Left ventricle myocardium inferior (tissue), 1 donor: Measurements from ENCODE around the gene MAGEL2. TPM values are rescaled to one million over a fixed set of nuclear protein-coding genes. Genes with fewer than 3 reads are reported as not detected.
A peak's percentile ranks its signal among the peaks of the same experiment; 100 is the strongest.

Experiments used
- DNase-seq: peaks from one replicate; pipeline ENCODE4 v3.0.0-alpha.2; 2020
- H3K27ac ChIP-seq: fragments of 200-600 bp; replicated peaks from 2 replicates; pipeline ENCODE4 v1.8.0; 2021
- H3K27me3 ChIP-seq: fragments of 200-600 bp; 2 replicates; pipeline ENCODE4 v1.8.0; 2021; ENCODE audit warnings: low read depth
- H3K36me3 ChIP-seq: fragments of 200-600 bp; 2 replicates; pipeline ENCODE4 v1.8.0; 2021
- H3K4me1 ChIP-seq: fragments of 200-600 bp; 2 replicates; pipeline ENCODE4 v1.8.0; 2021
- H3K4me3 ChIP-seq: fragments of 200-600 bp; 2 replicates; pipeline ENCODE4 v1.8.0; 2021; ENCODE audit warnings: mild to moderate bottlenecking, moderate library complexity
- H3K9me3 ChIP-seq: fragments of 200-600 bp; replicated peaks from 2 replicates; pipeline ENCODE4 v1.8.0; 2021
- intact Hi-C: fragments of 100-400 bp; cut with micrococcal nuclease; formaldehyde crosslinking; loops from one replicate; pipeline ENCODE4 v1.11.0; 2022
- total RNA-seq: library from RNA; stranded (reverse); fragmentation: NEBNext Ultra II Directional; extraction: Animal tissue kit (Norgen Biotek cat#: 25700); gene quantifications from one replicate; pipeline ENCODE4 v1.2.1, GENCODE V29; 2021
- TF ChIP-seq, protein P1 (sequence below): fragments of 200-600 bp; IDR thresholded peaks from 2 replicates; pipeline ENCODE4 v1.8.0; 2021; ENCODE audit warnings: antibody characterized with exemption, mild to moderate bottlenecking, borderline replicate concordance
- donor health status: DM: no; HTN: yes; CAD: no; lungs with severe emphysema.

Gene MAGEL2
- total RNA-seq, 1 donor from 2014 or later, result not detected

DNA sequence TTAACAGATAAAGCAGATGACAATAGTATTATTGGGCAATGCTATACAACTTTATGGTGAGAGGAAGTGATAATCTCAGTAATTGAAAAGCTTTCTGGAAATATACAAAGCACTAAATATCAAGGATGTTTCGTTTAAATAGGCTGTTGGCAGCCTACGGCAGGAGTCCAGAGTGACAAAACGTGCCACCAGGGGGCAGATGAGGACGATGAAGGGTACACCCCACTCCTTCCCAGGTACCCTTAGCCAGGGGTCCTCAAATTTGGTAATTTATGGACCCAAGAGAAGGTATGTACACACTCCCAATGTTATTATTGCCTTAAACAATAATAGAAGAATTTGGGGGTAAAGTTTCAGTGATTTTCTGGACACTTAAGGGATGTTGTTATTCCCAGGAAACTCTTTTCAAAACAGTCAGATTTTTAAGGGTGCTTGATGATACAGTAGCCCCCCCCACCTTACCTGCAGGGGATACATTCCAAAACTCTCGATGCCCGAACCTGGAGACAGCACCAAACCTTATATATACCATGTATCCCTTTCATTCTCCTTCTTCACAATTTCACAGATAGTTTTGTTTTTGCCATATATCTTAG, 1.4 kb upstream of the MAGEL2 start:
- no peaks in the 10 kb centered on the region for H3K4me1 ChIP-seq
- no peaks in the 10 kb centered on the region for H3K9me3 ChIP-seq
- H3K27me3 ChIP-seq, result peaks cover 80% of the 10 kb centered on the region
- H3K4me3 ChIP-seq, result no peak overlapping the region
- DNase-seq, result no peak
- H3K27ac ChIP-seq, result no peak overlapping the region
- TF ChIP-seq, protein P1, sequence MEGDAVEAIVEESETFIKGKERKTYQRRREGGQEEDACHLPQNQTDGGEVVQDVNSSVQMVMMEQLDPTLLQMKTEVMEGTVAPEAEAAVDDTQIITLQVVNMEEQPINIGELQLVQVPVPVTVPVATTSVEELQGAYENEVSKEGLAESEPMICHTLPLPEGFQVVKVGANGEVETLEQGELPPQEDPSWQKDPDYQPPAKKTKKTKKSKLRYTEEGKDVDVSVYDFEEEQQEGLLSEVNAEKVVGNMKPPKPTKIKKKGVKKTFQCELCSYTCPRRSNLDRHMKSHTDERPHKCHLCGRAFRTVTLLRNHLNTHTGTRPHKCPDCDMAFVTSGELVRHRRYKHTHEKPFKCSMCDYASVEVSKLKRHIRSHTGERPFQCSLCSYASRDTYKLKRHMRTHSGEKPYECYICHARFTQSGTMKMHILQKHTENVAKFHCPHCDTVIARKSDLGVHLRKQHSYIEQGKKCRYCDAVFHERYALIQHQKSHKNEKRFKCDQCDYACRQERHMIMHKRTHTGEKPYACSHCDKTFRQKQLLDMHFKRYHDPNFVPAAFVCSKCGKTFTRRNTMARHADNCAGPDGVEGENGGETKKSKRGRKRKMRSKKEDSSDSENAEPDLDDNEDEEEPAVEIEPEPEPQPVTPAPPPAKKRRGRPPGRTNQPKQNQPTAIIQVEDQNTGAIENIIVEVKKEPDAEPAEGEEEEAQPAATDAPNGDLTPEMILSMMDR, result peak; percentile 66
- intact Hi-C loops, result loop anchor here (10.0 kb wide), 1 partner anchor 226 kb away; no protein-coding TSS in a partner anchor
- H3K36me3 ChIP-seq, result no peaks in the 10 kb centered on the region

DNA sequence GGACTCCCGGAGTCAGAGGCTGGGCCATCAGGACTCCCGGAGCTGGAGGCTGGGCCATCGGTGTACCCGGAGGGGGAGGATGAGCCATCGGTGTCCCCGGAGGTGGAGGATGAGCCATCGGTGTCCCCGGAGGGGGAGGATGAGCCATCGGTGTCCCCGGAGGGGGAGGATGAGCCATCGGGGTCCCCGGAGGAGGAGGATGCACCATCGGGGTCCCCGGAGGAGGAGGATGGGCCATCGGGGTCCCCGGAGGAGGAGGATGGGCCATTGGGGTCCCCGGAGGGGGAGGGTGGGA, 719 bp downstream of the MAGEL2 start:
- Histone ChIP-seq H3K9me3 (no peaks in the 10 kb centered on the region), H3K4me3 (peak overlapping the region; percentile 54), H3K36me3 (no peaks in the 10 kb centered on the region), H3K4me1 (no peaks in the 10 kb centered on the region), H3K27ac (no peak overlapping the region), H3K27me3 (peaks cover 87% of the 10 kb centered on the region)
- DNase-seq, result no peak
- TF ChIP-seq, protein P1, result no peak
- intact Hi-C loops, result loop anchor here (10.0 kb wide), 1 partner anchor 228 kb away; no protein-coding TSS in a partner anchor

DNA sequence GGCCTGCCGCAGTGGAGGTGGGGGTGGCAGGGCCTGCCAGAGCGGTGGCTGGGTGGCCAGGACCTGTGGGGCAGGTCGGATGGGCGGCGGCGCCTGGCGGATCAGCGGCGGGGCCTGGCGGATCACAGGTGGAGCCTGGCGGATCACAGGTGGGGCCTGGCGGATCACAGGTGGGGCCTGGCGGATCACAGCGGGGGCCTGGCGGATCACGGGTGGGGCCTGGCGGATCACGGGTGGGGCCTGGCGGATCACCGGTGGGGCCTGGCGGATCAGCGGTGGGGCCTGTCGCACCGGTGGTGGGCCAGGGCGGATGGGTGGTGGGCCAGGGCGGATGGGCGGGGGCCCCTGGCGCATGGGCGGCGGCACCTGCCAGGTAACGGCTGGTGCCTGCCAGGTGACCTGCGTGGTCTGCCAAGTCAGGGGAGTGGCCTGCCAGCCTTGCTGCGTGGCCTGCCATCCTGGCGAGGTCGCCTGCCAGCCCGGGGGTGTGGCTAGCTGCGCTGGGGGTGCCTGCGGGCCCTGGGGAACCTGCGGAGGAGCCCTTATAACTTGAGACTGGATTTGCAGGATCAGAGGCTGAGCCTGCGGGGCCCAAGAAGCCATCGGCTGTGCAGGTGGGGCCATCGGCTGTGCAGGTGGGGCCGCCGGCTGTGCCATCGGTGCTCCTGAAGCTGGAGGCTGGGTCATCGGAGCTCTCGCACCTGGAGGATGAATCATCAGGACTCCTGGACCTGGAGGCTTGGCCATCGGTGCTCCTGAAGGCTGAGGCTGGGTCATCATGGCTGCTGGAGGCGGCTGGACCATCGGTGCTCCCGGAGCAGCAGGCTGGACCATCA, 1.3 kb downstream of the MAGEL2 start:
- H3K9me3 ChIP-seq, result no peaks in the 10 kb centered on the region
- peaks cover 93% of the 10 kb centered on the region for H3K27me3 ChIP-seq
- DNase-seq, result no peak
- intact Hi-C loops, result loop anchor here (10.0 kb wide), 1 partner anchor 228 kb away; no protein-coding TSS in a partner anchor
- H3K4me3 ChIP-seq, result no peak overlapping the region
- TF ChIP-seq, protein P1, result no peak
- no peaks in the 10 kb centered on the region for H3K4me1 ChIP-seq
- H3K27ac ChIP-seq, result no peak overlapping the region
- no peaks in the 10 kb centered on the region for H3K36me3 ChIP-seq

DNA sequence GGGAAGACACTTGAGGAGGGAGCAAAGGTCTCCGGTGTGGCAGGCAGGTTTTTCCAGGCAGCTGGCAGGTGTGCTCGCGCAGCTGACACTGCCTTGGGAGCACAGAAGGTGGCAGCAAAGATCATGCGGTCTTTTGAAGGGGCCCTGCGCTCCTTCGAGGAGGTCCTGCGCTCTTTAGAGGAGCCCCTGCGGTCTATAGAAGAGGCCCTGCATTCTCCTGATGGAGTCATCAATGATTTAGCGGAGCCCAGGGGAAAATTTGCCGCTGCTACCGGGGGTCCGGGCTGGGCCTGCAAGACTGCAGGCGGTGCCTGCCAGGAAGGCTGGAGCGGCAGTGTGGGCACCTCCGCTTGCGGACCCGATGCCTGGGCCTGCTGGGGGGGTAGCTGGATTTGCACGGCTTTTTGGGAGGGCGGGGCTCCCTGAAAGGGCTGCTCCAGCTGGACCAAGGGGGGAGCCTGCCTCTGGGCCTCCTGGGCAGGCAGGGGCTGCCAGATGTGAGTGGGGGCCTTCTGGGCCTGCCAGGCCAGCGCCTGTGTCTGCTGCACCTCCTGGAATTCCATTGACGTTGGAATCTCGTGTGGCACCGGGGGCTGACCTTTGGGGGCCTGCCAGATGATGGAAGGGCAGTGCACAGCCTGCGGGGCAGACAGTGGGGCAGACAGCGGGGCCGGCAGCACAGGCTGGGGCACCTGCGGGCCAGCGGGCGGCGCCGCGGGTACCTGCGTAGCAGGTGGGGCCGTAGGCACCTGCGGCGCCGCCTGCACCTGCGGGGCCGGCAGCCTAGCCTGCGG, 2.1 kb downstream of the MAGEL2 start:
- peaks cover 96% of the 10 kb centered on the region for H3K27me3 ChIP-seq
- no peaks in the 10 kb centered on the region for H3K4me1 ChIP-seq
- H3K27ac ChIP-seq, result no peak overlapping the region
- no peak overlapping the region for H3K4me3 ChIP-seq
- DNase-seq, result no peak
- intact Hi-C loops, result loop anchor here (10.0 kb wide), 1 partner anchor 229 kb away; no protein-coding TSS in a partner anchor
- H3K9me3 ChIP-seq, result no peaks in the 10 kb centered on the region
- no peaks in the 10 kb centered on the region for H3K36me3 ChIP-seq
- TF ChIP-seq, protein P1, result no peak

DNA sequence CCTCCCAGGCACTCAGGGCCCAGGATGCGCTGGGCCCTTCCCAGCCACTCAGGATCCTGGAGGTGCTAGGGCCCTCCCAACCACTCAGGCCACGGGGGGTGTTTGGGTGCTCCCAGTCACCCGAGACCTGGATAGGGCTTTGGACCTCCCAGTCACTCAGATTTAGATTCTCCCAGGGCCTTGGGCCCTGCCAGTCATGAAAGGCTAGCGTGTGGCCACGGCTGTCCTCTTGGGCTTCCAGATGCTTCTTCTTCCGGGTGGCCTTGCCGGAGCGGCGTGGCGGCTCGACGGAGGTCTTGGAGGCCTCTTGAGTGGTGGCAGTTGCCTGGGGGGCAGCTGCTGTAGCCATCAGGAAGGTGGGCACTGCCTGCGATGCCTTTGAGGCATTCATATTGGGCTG, 2.8 kb downstream of the MAGEL2 start:
- H3K36me3 ChIP-seq, result no peaks in the 10 kb centered on the region
- H3K4me1 ChIP-seq, result no peaks in the 10 kb centered on the region
- no peak for DNase-seq
- H3K9me3 ChIP-seq, result no peaks in the 10 kb centered on the region
- no peak overlapping the region for H3K27ac ChIP-seq
- H3K4me3 ChIP-seq, result no peak overlapping the region
- intact Hi-C loops, result loop anchor here (10.0 kb wide), 1 partner anchor 230 kb away; no protein-coding TSS in a partner anchor
- TF ChIP-seq, protein P1, result no peak
- H3K27me3 ChIP-seq, result peaks cover 89% of the 10 kb centered on the region
